GM21390 (cell line): Measurements from ENCODE around the gene UBE2O.
A peak's percentile ranks its signal among the peaks of the same experiment; 100 is the strongest.

Experiments used
- ATAC-seq: cut with Tn5 transposase; IDR thresholded peaks from one replicate; pipeline ENCODE4 v1.9.1; 2021; ENCODE audit not compliant: unreplicated experiment

The UBE2O gene

GRCh38 chr17:76452660-76453430, at the start of gene UBE2O:
Gene UBE2O (minus strand): TSS chr17:76453152. CDS start chr17:76453141, 11 bp downstream.
- peak; percentile 86 for ATAC-seq

- ATAC-seq, result no peak
Measured at GRCh38 chr17:76501827-76502307, 48.9 kb upstream of the UBE2O start.

GRCh38 chr17:76501018-76501826, 48.3 kb upstream of the UBE2O start, which contains the start of gene RHBDF2:
Gene RHBDF2 (minus strand): TSS chr17:76501423. CDS start chr17:76481524, 19,899 bp downstream.
- peak; percentile 64 for ATAC-seq

- ATAC-seq, result no peak
Measured at GRCh38 chr17:76500747-76501017, 47.7 kb upstream of the UBE2O start.

GRCh38 chr17:76500074-76500746, 47.3 kb upstream of the UBE2O start:
- no peak for ATAC-seq

- ATAC-seq, result no peak
Measured at GRCh38 chr17:76499267-76499667, 46.3 kb upstream of the UBE2O start.

- no peak for ATAC-seq
Measured at GRCh38 chr17:76498876-76499251, 45.9 kb upstream of the UBE2O start.

GRCh38 chr17:76497979-76498875, 45.3 kb upstream of the UBE2O start:
- ATAC-seq, result no peak

GRCh38 chr17:76497699-76497978, 44.7 kb upstream of the UBE2O start:
- ATAC-seq, result no peak

- ATAC-seq, result no peak
Measured at GRCh38 chr17:76496464-76496863, 43.5 kb upstream of the UBE2O start.

- no peak for ATAC-seq
Measured at GRCh38 chr17:76495663-76496400, 42.9 kb upstream of the UBE2O start.

- peak; percentile 12 for ATAC-seq
Measured at GRCh38 chr17:76493505-76494167, 40.7 kb upstream of the UBE2O start.

GRCh38 chr17:76492989-76493501, 40.1 kb upstream of the UBE2O start:
- ATAC-seq, result peak; percentile 33

GRCh38 chr17:76492123-76492988, 39.4 kb upstream of the UBE2O start:
- peak; percentile 36 for ATAC-seq

GRCh38 chr17:76491271-76492122, 38.5 kb upstream of the UBE2O start:
- peak; percentile 8 for ATAC-seq

GRCh38 chr17:76490112-76490710, 37.3 kb upstream of the UBE2O start:
- ATAC-seq, result no peak
